ENCODE results near the gene BAZ2B.

- no peak for TF ChIP-seq EP400 (IDR thresholded peaks at IDR 0.05)
- no peak for TF ChIP-seq JUND (IDR thresholded peaks at IDR 0.05; ENCODE audit: borderline replicate concordance, low read depth, low read length)
- no peak for TF ChIP-seq JUND (tag; IDR thresholded peaks at IDR 0.05; ENCODE audit: borderline replicate concordance, low read depth, low read length)
- no peak for TF ChIP-seq ZNF431 (CRISPR knock-in tag; IDR thresholded peaks at IDR 0.05)
- no peak for TF ChIP-seq USF1 (CRISPR knock-in tag; IDR thresholded peaks at IDR 0.05)
- no peak for TF ChIP-seq POLR2A (conservative IDR thresholded peaks at IDR 0.05)
- TF ChIP-seq MAX (CRISPR knock-in tag; IDR thresholded peaks at IDR 0.05), result no peak
- TF ChIP-seq ZNF253 (CRISPR knock-in tag; conservative IDR thresholded peaks at IDR 0.05), result no peak
- TF ChIP-seq BCOR (IDR thresholded peaks at IDR 0.05), result no peak
- TF ChIP-seq BACH1 (tag; IDR thresholded peaks at IDR 0.05), result no peak
- TF ChIP-seq GATA2 (CRISPR knock-in tag; IDR thresholded peaks at IDR 0.05), result no peak
- TF ChIP-seq TBP (optimal IDR thresholded peaks at IDR 0.05; ENCODE audit: low read depth, low read length), result no peak
Observed at GRCh38 chr2:159661286-159661685, 44.9 kb upstream of the BAZ2B start.

Measured in K562 (cell line).